GM10266 (cell line): ENCODE measurements around the gene LRRC14B.

Source experiments
- DNase-seq: peaks from one replicate; pipeline ENCODE4 v3.0.0; 2012; ENCODE audit errors: extremely low spot score
- CTCF ChIP-seq: IDR thresholded peaks from 2 replicates; pipeline ENCODE4 v1.5.1; 2012; ENCODE audit warnings: mild to moderate bottlenecking, low read depth; ENCODE audit not compliant: control insufficient read depth, insufficient read depth; ENCODE audit errors: missing control alignments

Gene LRRC14B

GRCh38 chr5:147751-148150 is 43.5 kb upstream of the LRRC14B start:
- TF ChIP-seq CTCF = no peak

GRCh38 chr5:149745-150485 is 41.4 kb upstream of the LRRC14B start:
- no peak for DNase-seq
- TF ChIP-seq CTCF = no peak

More at GRCh38 chr5:147751-148150, 43.5 kb upstream of the LRRC14B start:
- DNase-seq = no peak

GRCh38 chr5:150746-151145 is 40.5 kb upstream of the LRRC14B start:
- DNase-seq = no peak
- no peak for TF ChIP-seq CTCF

- TF ChIP-seq CTCF = no peak
Measured at GRCh38 chr5:152077-152476, 39.2 kb upstream of the LRRC14B start.

GRCh38 chr5:153256-153655 is 38.0 kb upstream of the LRRC14B start:
- no peak for DNase-seq
- no peak for TF ChIP-seq CTCF

More at GRCh38 chr5:152077-152476, 39.2 kb upstream of the LRRC14B start:
- no peak for DNase-seq

GRCh38 chr5:154236-154635 is 37.1 kb upstream of the LRRC14B start:
- DNase-seq = no peak
- TF ChIP-seq CTCF = no peak

GRCh38 chr5:154826-155225 is 36.5 kb upstream of the LRRC14B start:
- DNase-seq = no peak
- no peak for TF ChIP-seq CTCF
